HepG2 (cell line): ENCODE data around the gene ZCCHC8. TPM values are rescaled to one million over a fixed set of nuclear protein-coding genes. Genes with fewer than 3 reads are reported as not detected.
A peak's percentile ranks its signal among the peaks of the same experiment; 100 is the strongest.

Experiments
- HBP1 ChIP-seq: IDR thresholded peaks from 2 replicates; pipeline ENCODE4 v1.6.1; 2016; ENCODE audit warnings: low read depth, control low read depth
- NFRKB ChIP-seq: fragments of 450-650 bp; IDR thresholded peaks from 2 replicates; pipeline ENCODE4 v1.6.1; 2017
- PLSCR1 ChIP-seq: sonication (generic); formaldehyde crosslinking; IDR thresholded peaks from 2 replicates; pipeline ENCODE4 v1.5.0; 2020; ENCODE audit warnings: missing genetic modification reagents, mild to moderate bottlenecking, borderline replicate concordance
- POLR2A ChIP-seq, 2 experiments: IDR thresholded peaks; 2 replicates each; pipeline ENCODE4 v1.6.1; 2011; ENCODE audit warnings: low read depth in 2 of 2, low read length in 2 of 2, mild to moderate bottlenecking in 1 of 2, moderate library complexity in 1 of 2; ENCODE audit not compliant: insufficient read depth in 1 of 2
- SP4 ChIP-seq: sonication (generic); formaldehyde crosslinking; IDR thresholded peaks from 2 replicates; pipeline ENCODE4 v1.8.1; 2023; ENCODE audit warnings: mild to moderate bottlenecking, missing genetic modification reagents
- TBL1XR1 ChIP-seq: fragments of 150-350 bp; IDR thresholded peaks from 2 replicates; pipeline ENCODE4 v1.6.1; 2014; ENCODE audit warnings: borderline replicate concordance, low read length; ENCODE audit not compliant: partially characterized antibody
- TCF7 ChIP-seq: sonication (generic); IDR thresholded peaks from 2 replicates; pipeline ENCODE4 v1.6.1; 2016; ENCODE audit warnings: antibody characterized with exemption, low read depth
- ZBTB2 ChIP-seq: sonication (generic); formaldehyde crosslinking; IDR thresholded peaks from 2 replicates; pipeline ENCODE4 v1.8.0; 2022; ENCODE audit warnings: low read depth, missing genetic modification reagents
- ZFP82 ChIP-seq: sonication (generic); formaldehyde crosslinking; IDR thresholded peaks from 2 replicates; pipeline ENCODE4 v1.5.1; 2020; ENCODE audit warnings: mild to moderate bottlenecking, missing genetic modification reagents, borderline replicate concordance
- ZNF605 ChIP-seq: sonication (generic); formaldehyde crosslinking; IDR thresholded peaks from 2 replicates; pipeline ENCODE4 v1.8.0; 2022; ENCODE audit warnings: mild to moderate bottlenecking, missing genetic modification reagents
- ZNF607 ChIP-seq: sonication (generic); formaldehyde crosslinking; IDR thresholded peaks from 2 replicates; pipeline ENCODE4 v1.5.1; 2020; ENCODE audit warnings: missing genetic modification reagents, mild to moderate bottlenecking, borderline replicate concordance
- ZNF7 ChIP-seq: IDR thresholded peaks from 2 replicates; pipeline ENCODE4 v1.6.1; 2016; ENCODE audit warnings: missing biosample characterization, missing genetic modification reagents
- ZNF839 ChIP-seq: sonication (generic); formaldehyde crosslinking; IDR thresholded peaks from 2 replicates; pipeline ENCODE4 v1.4.0; 2020; ENCODE audit warnings: missing genetic modification reagents, mild to moderate bottlenecking, borderline replicate concordance
- ZSCAN22 ChIP-seq: sonication (generic); formaldehyde crosslinking; IDR thresholded peaks from 2 replicates; pipeline ENCODE4 v1.4.0; 2020; ENCODE audit warnings: mild to moderate bottlenecking, missing genetic modification reagents
- ZUFSP ChIP-seq: sonication (generic); formaldehyde crosslinking; IDR thresholded peaks from 2 replicates; pipeline ENCODE4 v1.9.0; 2021; ENCODE audit warnings: missing genetic modification reagents, mild to moderate bottlenecking, borderline replicate concordance
- polyA plus RNA-seq, 8 experiments: library from polyadenylated mRNA; depleted of rRNA in 3 of 8; stranded (reverse) in 7 of 8; unstranded in 1 of 8; fragments of >200 nt; fragmentation: Illumina TruSeq in 4 of 8; extraction: Trizol in 4 of 8; gene quantifications; 2 replicates each; pipeline versions ENCODE4 v1.2.1 to v1.2.3, GENCODE V29; 2011 to 2016; ENCODE audit warnings: low read depth in 4 of 8, missing spikeins in 1 of 8, mixed read lengths in 1 of 8; ENCODE audit not compliant: insufficient read depth in 1 of 8
- total RNA-seq, 5 experiments: library from RNA; depleted of rRNA; stranded (reverse); fragments of >200 nt; fragmentation: Illumina TruSeq; extraction: Trizol; gene quantifications; 2 replicates each; pipeline ENCODE4 v1.2.3, GENCODE V29; 2016; ENCODE audit warnings: low read depth in 1 of 5
- TF ChIP-seq, protein P1 (sequence below): sonication (generic); formaldehyde crosslinking; IDR thresholded peaks from 2 replicates; pipeline ENCODE4 v1.8.0; 2022; ENCODE audit warnings: missing genetic modification reagents, mild to moderate bottlenecking, moderate library complexity, borderline replicate concordance

ZCCHC8 gene
- total and polyA plus RNA-seq, 2 of the 13 experiments (the other 11 are each of a cell fraction or from before 2014, with no cell fraction given): 18.6 to 20.9 TPM

- TF ChIP-seq PLSCR1 (CRISPR knock-in tag) (no peak), ZSCAN22 (CRISPR knock-in tag) (no peak), ZNF839 (0 out of 2 replicates have a peak, but pooled peaks have one; percentile 38), POLR2A (IDR thresholded peaks at IDR 0.05; ENCODE audit: insufficient read depth in 1 of 2, low read depth in 2 of 2, low read length in 2 of 2) (peak in 1 of 2 experiments; percentile 23; a peak in 1 of 4 replicates), ZNF605 (CRISPR knock-in tag) (0 out of 2 replicates have a peak, but pooled peaks have one; percentile 20), ZBTB2 (no peak; the same call in 1 of the 2 replicates), SP4 (CRISPR knock-in tag) (peak; percentile 46; the same call in 1 of the 2 replicates), HBP1 (CRISPR knock-in tag) (no peak), ZUFSP (CRISPR knock-in tag) (no peak), TCF7 (no peak), ZFP82 (CRISPR knock-in tag) (peak; percentile 35; the same call in 1 of the 2 replicates), TBL1XR1 (no peak), NFRKB (no peak), ZNF7 (CRISPR knock-in tag) (no peak), ZNF607 (CRISPR knock-in tag) (no peak)
- TF ChIP-seq, protein P1, sequence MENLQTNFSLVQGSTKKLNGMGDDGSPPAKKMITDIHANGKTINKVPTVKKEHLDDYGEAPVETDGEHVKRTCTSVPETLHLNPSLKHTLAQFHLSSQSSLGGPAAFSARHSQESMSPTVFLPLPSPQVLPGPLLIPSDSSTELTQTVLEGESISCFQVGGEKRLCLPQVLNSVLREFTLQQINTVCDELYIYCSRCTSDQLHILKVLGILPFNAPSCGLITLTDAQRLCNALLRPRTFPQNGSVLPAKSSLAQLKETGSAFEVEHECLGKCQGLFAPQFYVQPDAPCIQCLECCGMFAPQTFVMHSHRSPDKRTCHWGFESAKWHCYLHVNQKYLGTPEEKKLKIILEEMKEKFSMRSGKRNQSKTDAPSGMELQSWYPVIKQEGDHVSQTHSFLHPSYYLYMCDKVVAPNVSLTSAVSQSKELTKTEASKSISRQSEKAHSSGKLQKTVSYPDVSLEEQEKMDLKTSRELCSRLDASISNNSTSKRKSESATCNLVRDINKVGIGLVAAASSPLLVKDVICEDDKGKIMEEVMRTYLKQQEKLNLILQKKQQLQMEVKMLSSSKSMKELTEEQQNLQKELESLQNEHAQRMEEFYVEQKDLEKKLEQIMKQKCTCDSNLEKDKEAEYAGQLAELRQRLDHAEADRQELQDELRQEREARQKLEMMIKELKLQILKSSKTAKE (CRISPR knock-in tag): no peak
These were observed 78.7 kb downstream of the ZCCHC8 start, which contains the start of gene CLIP1 (continued) for GRCh38 chr12:122421821-122422729.
